GM23338 (cell line): ENCODE results near the gene MED20. TPM values are rescaled to one million over a fixed set of nuclear protein-coding genes. Genes with fewer than 3 reads are reported as not detected.

Source experiments
- ATAC-seq: fragments of 200-7000 bp; cut with Tn5 transposase; 3 replicates; pipeline ENCODE4 v1.9.1; 2020
- DNase-seq: peaks from one replicate; pipeline ENCODE4 v3.0.0-alpha.2; 2015; ENCODE audit warnings: low spot score
- H2AFZ ChIP-seq: fragments of 200-600 bp; sonication (generic); 2 replicates; pipeline ENCODE4 v1.8.0; 2016; ENCODE audit warnings: antibody characterized with exemption, mild to moderate bottlenecking, moderate library complexity
- H3F3A ChIP-seq: fragments of 200-600 bp; sonication (generic); replicated peaks from 2 replicates; pipeline ENCODE4 v1.8.0; 2017; ENCODE audit warnings: antibody characterized with exemption, mixed run types, low read depth
- H3K27ac ChIP-seq: fragments of 200-600 bp; sonication (generic); 2 replicates; pipeline ENCODE4 v1.6.1; 2016; ENCODE audit warnings: low read depth
- H3K27me3 ChIP-seq: fragments of 200-600 bp; sonication (generic); 2 replicates; pipeline ENCODE4 v1.8.0; 2016; ENCODE audit warnings: mild to moderate bottlenecking, mixed run types, moderate library complexity; ENCODE audit not compliant: insufficient read depth
- H3K36me3 ChIP-seq: fragments of 200-600 bp; sonication (generic); 2 replicates; pipeline ENCODE4 v1.8.0; 2016; ENCODE audit warnings: mild to moderate bottlenecking; ENCODE audit not compliant: insufficient read depth
- H3K4me1 ChIP-seq: fragments of 200-600 bp; sonication (generic); 2 replicates; pipeline ENCODE4 v1.8.0; 2016; ENCODE audit warnings: mild to moderate bottlenecking, moderate library complexity; ENCODE audit not compliant: insufficient read depth
- H3K4me2 ChIP-seq: fragments of 200-600 bp; sonication (generic); 2 replicates; pipeline ENCODE4 v1.7.1; 2017; ENCODE audit warnings: mixed run types
- H3K4me3 ChIP-seq: fragments of 200-600 bp; sonication (generic); 2 replicates; pipeline ENCODE4 v1.6.1; 2016; ENCODE audit warnings: mixed run types
- H3K79me2 ChIP-seq: fragments of 200-600 bp; sonication (generic); replicated peaks from 2 replicates; pipeline ENCODE4 v1.8.0; 2017; ENCODE audit warnings: mild to moderate bottlenecking; ENCODE audit not compliant: insufficient read depth
- H3K9me2 ChIP-seq: fragments of 200-600 bp; sonication (generic); 2 replicates; pipeline ENCODE4 v1.8.0; 2017; ENCODE audit not compliant: insufficient read depth
- H4K20me1 ChIP-seq: fragments of 200-600 bp; sonication (generic); replicated peaks from 2 replicates; pipeline ENCODE4 v1.8.0; 2017; ENCODE audit warnings: mild to moderate bottlenecking; ENCODE audit not compliant: insufficient read depth
- H3K27ac Mint-ChIP-seq: 2 replicates; pipeline ENCODE4 v1.8.0; 2020; ENCODE audit warnings: inconsistent platforms, mild to moderate bottlenecking, moderate library complexity, mixed read lengths
- H3K27me3 Mint-ChIP-seq: 3 replicates; pipeline ENCODE4 v1.8.0; 2022; ENCODE audit warnings: low read depth, mild to moderate bottlenecking, moderate library complexity, mixed read lengths, inconsistent platforms; ENCODE audit not compliant: insufficient read depth, poor library complexity
- H3K36me3 Mint-ChIP-seq: 3 replicates; pipeline ENCODE4 v1.8.0; 2021; ENCODE audit warnings: low read depth, mild to moderate bottlenecking, inconsistent platforms, moderate library complexity, mixed read lengths
- H3K4me1 Mint-ChIP-seq: 3 replicates; pipeline ENCODE4 v1.8.0; 2020; ENCODE audit warnings: mild to moderate bottlenecking, inconsistent platforms, mixed read lengths
- H3K4me3 Mint-ChIP-seq: 3 replicates; pipeline ENCODE4 v1.8.0; 2021; ENCODE audit warnings: moderate library complexity, mild to moderate bottlenecking, inconsistent platforms, mixed read lengths
- H3K9me3 Mint-ChIP-seq: 3 replicates; pipeline ENCODE4 v1.8.0; 2020; ENCODE audit warnings: moderate library complexity, mild to moderate bottlenecking, inconsistent platforms, mixed read lengths
- CREB1 ChIP-seq: fragments of 250-450 bp; sonication (Bioruptor Pico); IDR thresholded peaks from 2 replicates; pipeline ENCODE4 v1.5.0; 2020; ENCODE audit warnings: low read depth, mild to moderate bottlenecking, moderate library complexity
- CTCF ChIP-seq, 2 experiments: fragments of 200-600 bp in 1 of 2; sonication (generic) in 1 of 2; conservative IDR thresholded peaks; 2 replicates each; pipeline versions ENCODE4 v1.5.1 to v1.6.1; 2016 to 2017; ENCODE audit warnings: antibody characterized with exemption in 2 of 2, low read depth in 2 of 2, mild to moderate bottlenecking in 2 of 2, moderate library complexity in 1 of 2
- ETS1 ChIP-seq: IDR thresholded peaks from 2 replicates; pipeline ENCODE4 v1.6.1; 2016; ENCODE audit warnings: antibody characterized with exemption
- EZH2 ChIP-seq: fragments of 200-600 bp; sonication (generic); IDR thresholded peaks from one replicate; pipeline ENCODE4 v1.8.0; 2017; ENCODE audit warnings: antibody characterized with exemption, mild to moderate bottlenecking, low read depth; ENCODE audit not compliant: unreplicated experiment
- EZH2phosphoT487 ChIP-seq: fragments of 200-600 bp; sonication (generic); IDR thresholded peaks from one replicate; pipeline ENCODE4 v1.8.1; 2018; ENCODE audit warnings: antibody characterized with exemption; ENCODE audit not compliant: unreplicated experiment
- JUNB ChIP-seq: IDR thresholded peaks from one replicate; pipeline ENCODE4 v1.6.1; 2016; ENCODE audit warnings: antibody characterized with exemption; ENCODE audit not compliant: unreplicated experiment
- NANOG ChIP-seq: IDR thresholded peaks from 2 replicates; pipeline ENCODE4 v1.6.1; 2016; ENCODE audit warnings: antibody characterized with exemption, borderline replicate concordance
- POLR2AphosphoS5 ChIP-seq: IDR thresholded peaks from 2 replicates; pipeline ENCODE4 v1.6.1; 2016; ENCODE audit warnings: antibody characterized with exemption, low read depth
- REST ChIP-seq: IDR thresholded peaks from one replicate; pipeline ENCODE4 v1.6.1; 2018; ENCODE audit warnings: antibody characterized with exemption; ENCODE audit not compliant: unreplicated experiment
- STAT1 ChIP-seq: IDR thresholded peaks from one replicate; pipeline ENCODE4 v1.6.1; 2016; ENCODE audit warnings: antibody characterized with exemption; ENCODE audit not compliant: unreplicated experiment
- ZNF114 ChIP-seq: fragments of 250-450 bp; sonication (Bioruptor Pico); IDR thresholded peaks from 2 replicates; pipeline ENCODE4 v1.5.0; 2020; ENCODE audit warnings: mild to moderate bottlenecking, moderate library complexity
- ZNF331 ChIP-seq: fragments of 250-450 bp; sonication (Bioruptor Pico); IDR thresholded peaks from 2 replicates; pipeline ENCODE4 v1.5.0; 2020; ENCODE audit warnings: low read depth, mild to moderate bottlenecking, moderate library complexity
- polyA plus RNA-seq: library from polyadenylated mRNA; unstranded; fragments of >200 nt; fragmentation: Nextera tagmentation; extraction: Ambion mirVana; gene quantifications from 2 replicates; pipeline ENCODE4 v1.2.1, GENCODE V29; 2016
- total RNA-seq: library from RNA; depleted of rRNA; stranded (reverse); fragments of >200 nt; shearing (Covaris generic); gene quantifications from 2 replicates; pipeline ENCODE4 v1.2.3, GENCODE V29; 2014

The MED20 gene
- total and polyA plus RNA-seq, 2 experiments from 2014 or later: 20.1 to 39.3 TPM

- Histone ChIP-seq H4K20me1 (peaks cover 5% of the 10 kb centered on the region), H3K4me2 (no peak overlapping the region), H3K79me2 (no peaks in the 10 kb centered on the region), H3K9me2 (no peaks in the 10 kb centered on the region), H2AFZ (no peak overlapping the region), H3F3A (no peaks in the 10 kb centered on the region), H3K36me3 (peaks cover 5% of the 10 kb centered on the region), H3K27ac (no peak overlapping the region), H3K4me3 (no peak overlapping the region), H3K27me3 (no peaks in the 10 kb centered on the region), H3K4me1 (peaks cover 4% of the 10 kb centered on the region; the same call in 1 of the 2 replicates)
- Mint-ChIP-seq H3K36me3 (peaks cover 10% of the 10 kb centered on the region), H3K4me3 (no peak overlapping the region), H3K9me3 (no peaks in the 10 kb centered on the region), H3K27me3 (peaks cover 2% of the 10 kb centered on the region), H3K27ac (no peak overlapping the region), H3K4me1 (no peaks in the 10 kb centered on the region; the same call in 2 of the 3 replicates)
- ATAC-seq (peak; percentile 48; the same call in 2 of the 3 replicates), DNase-seq (peak; percentile 44)
- TF ChIP-seq CTCF (conservative IDR thresholded peaks at IDR 0.05; ENCODE audit: low read depth in 2 of 2) (peak; percentile 53 to 67), EZH2 (no peak)
These were observed 18.9 kb downstream of the MED20 start for GRCh38 chr6:41901882-41902519.

- TF ChIP-seq REST (no peak), CTCF (conservative IDR thresholded peaks at IDR 0.05; ENCODE audit: low read depth in 2 of 2) (no peak), ETS1 (no peak), POLR2AphosphoS5 (no peak), JUNB (no peak), ZNF114 (CRISPR knock-in tag) (no peak), ZNF331 (no peak), EZH2phosphoT487 (no peak), EZH2 (no peak), CREB1 (no peak), NANOG (no peak), STAT1 (no peak)
- H3K4me3 Mint-ChIP-seq: no peak overlapping the region
These were observed 20.1 kb downstream of the MED20 start for GRCh38 chr6:41900861-41901260.

More at GRCh38 chr6:41900861-41901260, 20.1 kb downstream of the MED20 start:
- Histone ChIP-seq H3K4me1 (peaks cover 12% of the 10 kb centered on the region), H3K27me3 (no peaks in the 10 kb centered on the region), H3K4me2 (0 out of 2 replicates have a peak overlapping the region, but pooled peaks have one; percentile 26), H3K36me3 (peaks cover 5% of the 10 kb centered on the region; the same call in 1 of the 2 replicates), H3K79me2 (no peaks in the 10 kb centered on the region), H3K9me2 (no peaks in the 10 kb centered on the region), H3K4me3 (no peak overlapping the region), H3F3A (no peaks in the 10 kb centered on the region; the same call in 1 of the 2 replicates), H2AFZ (no peak overlapping the region), H3K27ac (0 out of 2 replicates have a peak overlapping the region, but pooled peaks have one; percentile 20), H4K20me1 (peaks cover 5% of the 10 kb centered on the region)
- Mint-ChIP-seq H3K4me1 (peaks cover 8% of the 10 kb centered on the region; the same call in 2 of the 3 replicates), H3K36me3 (no peaks in the 10 kb centered on the region), H3K27me3 (peaks cover 2% of the 10 kb centered on the region), H3K27ac (no peak overlapping the region), H3K9me3 (no peaks in the 10 kb centered on the region)
- ATAC-seq (no peak), DNase-seq (no peak)
